Parathyroid adenoma (tissue), 2 donors: ENCODE results near the gene CHN1.

Source experiments
- H2AFZ ChIP-seq: fragments of 300-600 bp; sonication (generic); one replicate; pipeline ENCODE4 v1.7.0; 2017; ENCODE audit warnings: antibody characterized with exemption, mild to moderate bottlenecking
- H3K27ac ChIP-seq: fragments of 300-600 bp; sonication (generic); one replicate; pipeline ENCODE4 v1.7.0; 2017
- H3K27me3 ChIP-seq: fragments of 300-600 bp; sonication (generic); one replicate; pipeline ENCODE4 v1.7.0; 2017; ENCODE audit warnings: low read length; ENCODE audit not compliant: control insufficient read depth, insufficient read depth
- H3K36me3 ChIP-seq: fragments of 300-600 bp; sonication (generic); one replicate; pipeline ENCODE4 v1.7.0; 2017; ENCODE audit warnings: low read length; ENCODE audit not compliant: control insufficient read depth, insufficient read depth
- H3K4me1 ChIP-seq: fragments of 300-600 bp; sonication (generic); one replicate; pipeline ENCODE4 v1.7.0; 2017; ENCODE audit warnings: control low read depth
- H3K4me2 ChIP-seq: fragments of 300-600 bp; sonication (generic); one replicate; pipeline ENCODE4 v1.7.0; 2017; ENCODE audit warnings: low read length
- H3K4me3 ChIP-seq: fragments of 300-600 bp; sonication (generic); one replicate; pipeline ENCODE4 v1.7.0; 2017; ENCODE audit warnings: low read depth, low read length
- H3K79me2 ChIP-seq: fragments of 300-600 bp; sonication (generic); one replicate; pipeline ENCODE4 v1.7.0; 2017; ENCODE audit warnings: control low read depth
- H3K9ac ChIP-seq: fragments of 300-600 bp; sonication (generic); one replicate; pipeline ENCODE4 v1.7.0; 2017; ENCODE audit warnings: mild to moderate bottlenecking
- H3K9me3 ChIP-seq: fragments of 300-600 bp; sonication (generic); one replicate; pipeline ENCODE4 v1.7.0; 2017; ENCODE audit warnings: low read length; ENCODE audit not compliant: control insufficient read depth
- CTCF ChIP-seq: fragments of 300-600 bp; sonication (generic); IDR thresholded peaks from one replicate; pipeline ENCODE4 v1.7.0; 2017; ENCODE audit warnings: antibody characterized with exemption, mild to moderate bottlenecking
- donor health status: primary hyperparathyroidism.

Gene CHN1

GRCh38 chr2:174788291-174788929, 216.8 kb downstream of the CHN1 start:
- Histone ChIP-seq H3K27ac (no peak overlapping the region), H3K4me2 (no peak overlapping the region), H3K4me3 (no peak overlapping the region), H3K4me1 (peaks cover 6% of the 10 kb centered on the region), H3K27me3 (no peaks in the 10 kb centered on the region), H3K36me3 (no peaks in the 10 kb centered on the region), H3K79me2 (no peaks in the 10 kb centered on the region), H2AFZ (no peak overlapping the region), H3K9me3 (no peaks in the 10 kb centered on the region), H3K9ac (no peak overlapping the region)
- TF ChIP-seq CTCF, result no peak

- H3K27ac ChIP-seq, result no peak overlapping the region
- H3K9ac ChIP-seq, result no peak overlapping the region
- no peak overlapping the region for H3K4me3 ChIP-seq
- H3K4me1 ChIP-seq, result peaks cover 6% of the 10 kb centered on the region
- TF ChIP-seq CTCF, result no peak
- no peaks in the 10 kb centered on the region for H3K27me3 ChIP-seq
- H3K4me2 ChIP-seq, result no peak overlapping the region
- no peaks in the 10 kb centered on the region for H3K36me3 ChIP-seq
- H2AFZ ChIP-seq, result no peak overlapping the region
- H3K9me3 ChIP-seq, result no peaks in the 10 kb centered on the region
- H3K79me2 ChIP-seq, result no peaks in the 10 kb centered on the region
Measured at GRCh38 chr2:174787487-174788205, 217.5 kb downstream of the CHN1 start.

GRCh38 chr2:174786066-174786725, 219.0 kb downstream of the CHN1 start:
- no peak overlapping the region for H3K9ac ChIP-seq
- TF ChIP-seq CTCF, result no peak
- H3K4me1 ChIP-seq, result peaks cover 6% of the 10 kb centered on the region
- H3K36me3 ChIP-seq, result no peaks in the 10 kb centered on the region
- H3K27me3 ChIP-seq, result no peaks in the 10 kb centered on the region
- H2AFZ ChIP-seq, result no peak overlapping the region
- no peak overlapping the region for H3K4me2 ChIP-seq
- H3K79me2 ChIP-seq, result no peaks in the 10 kb centered on the region
- no peak overlapping the region for H3K4me3 ChIP-seq
- H3K27ac ChIP-seq, result no peak overlapping the region
- no peaks in the 10 kb centered on the region for H3K9me3 ChIP-seq

DNA sequence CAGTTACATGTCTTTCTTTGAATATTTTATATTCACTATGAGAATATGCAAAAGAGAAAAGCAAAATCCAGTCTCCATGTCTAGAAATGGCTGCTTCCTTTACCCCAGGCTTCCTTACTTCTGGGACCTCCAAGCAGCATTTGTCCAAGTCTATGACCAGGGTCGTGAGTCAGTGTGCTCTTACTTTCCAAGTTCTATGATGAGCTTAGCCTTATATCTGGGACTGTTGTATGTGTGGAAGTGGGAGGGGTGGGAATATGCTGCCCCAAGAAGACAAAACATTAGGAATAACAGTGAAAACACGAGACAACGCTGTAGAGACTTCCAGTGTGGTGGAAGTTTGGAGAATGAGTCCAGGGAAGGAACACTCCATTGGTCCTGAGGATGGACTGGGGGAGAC, 219.7 kb downstream of the CHN1 start:
- no peaks in the 10 kb centered on the region for H3K27me3 ChIP-seq

More for the DNA sequence above, 219.7 kb downstream of the CHN1 start:
- Histone ChIP-seq H3K4me3 (no peak overlapping the region), H3K4me2 (no peak overlapping the region), H3K79me2 (no peaks in the 10 kb centered on the region), H3K36me3 (no peaks in the 10 kb centered on the region), H3K4me1 (peaks cover 6% of the 10 kb centered on the region), H2AFZ (no peak overlapping the region), H3K27ac (no peak overlapping the region), H3K9me3 (no peaks in the 10 kb centered on the region), H3K9ac (no peak overlapping the region)
- TF ChIP-seq CTCF, result no peak
